NCI-H446 (cell line): ENCODE data around the gene SLC13A2.

Experiments used
- DNase-seq, 2 experiments: peaks; one replicate each; lab custom pipeline; 2025; lab: John Stamatoyannopoulos, UW

The SLC13A2 gene

DNA sequence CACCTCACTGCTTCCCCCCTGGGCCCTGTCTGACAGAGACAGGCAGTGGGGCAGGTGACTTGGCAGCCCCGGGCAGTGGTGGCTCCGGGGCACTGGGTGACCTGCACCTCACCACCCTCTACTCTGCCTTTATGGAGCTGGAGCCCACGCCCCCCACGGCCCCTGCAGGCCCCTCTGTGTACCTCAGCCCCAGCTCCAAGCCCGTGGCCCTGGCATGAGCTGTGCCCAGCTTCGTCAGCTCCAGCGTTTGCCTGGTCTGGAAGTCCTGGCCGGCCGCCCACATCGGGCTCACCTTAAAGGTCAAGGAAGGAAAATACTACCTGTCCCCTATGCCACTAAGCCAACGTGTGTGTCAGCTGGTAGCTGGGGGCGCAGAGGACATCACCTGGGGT lies 63.8 kb downstream of the SLC13A2 start:
- DNase-seq, result no peak

DNA sequence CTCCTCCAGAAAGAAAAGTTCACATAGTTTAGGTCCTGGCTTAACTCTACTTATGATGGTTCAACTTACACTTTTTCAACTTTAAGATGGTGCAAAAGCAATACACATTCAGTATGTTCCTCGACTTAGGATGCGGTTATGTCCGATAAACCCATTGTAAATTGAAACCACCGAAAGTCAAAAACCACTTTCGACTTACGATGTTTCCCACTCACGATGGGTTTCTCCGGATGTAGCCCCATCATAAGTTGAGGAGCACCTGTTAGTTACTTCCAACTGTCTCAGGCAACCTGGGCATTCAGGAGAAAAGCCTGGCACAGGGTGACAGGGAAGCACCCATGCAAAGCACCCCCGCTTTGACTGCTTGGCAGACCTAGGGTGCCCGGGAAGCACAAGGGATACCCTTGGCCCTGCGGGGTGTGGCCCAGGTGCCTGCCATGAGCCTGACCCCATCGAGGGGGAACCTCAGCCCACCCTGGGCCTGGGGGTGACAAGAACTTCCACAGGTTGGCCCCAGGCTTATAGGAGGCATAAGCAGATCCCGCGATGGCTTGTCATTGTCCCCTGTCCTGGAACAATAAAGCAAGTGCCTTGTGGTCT lies 65.0 kb downstream of the SLC13A2 start:
- no peak for DNase-seq

DNA sequence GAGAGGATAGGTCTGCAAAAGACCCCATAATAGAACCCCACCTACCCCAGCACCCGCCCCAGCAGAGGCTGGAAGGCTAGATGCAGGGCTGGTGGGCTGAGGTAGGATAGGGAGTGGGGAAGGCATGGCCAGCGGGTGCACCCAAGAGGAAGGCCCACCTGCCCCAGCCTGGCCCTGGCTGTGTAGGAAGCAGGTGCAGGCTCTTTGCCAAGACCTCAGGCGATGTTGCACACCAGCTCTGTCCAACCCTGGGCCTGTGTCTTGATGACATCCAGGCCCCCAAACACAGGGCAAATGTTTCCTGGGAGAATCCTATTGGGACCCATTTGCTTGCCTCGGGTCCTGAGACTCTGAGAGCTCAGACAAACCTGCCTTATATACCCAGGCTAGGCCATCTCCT lies 66.8 kb downstream of the SLC13A2 start:
- DNase-seq, result no peak

DNA sequence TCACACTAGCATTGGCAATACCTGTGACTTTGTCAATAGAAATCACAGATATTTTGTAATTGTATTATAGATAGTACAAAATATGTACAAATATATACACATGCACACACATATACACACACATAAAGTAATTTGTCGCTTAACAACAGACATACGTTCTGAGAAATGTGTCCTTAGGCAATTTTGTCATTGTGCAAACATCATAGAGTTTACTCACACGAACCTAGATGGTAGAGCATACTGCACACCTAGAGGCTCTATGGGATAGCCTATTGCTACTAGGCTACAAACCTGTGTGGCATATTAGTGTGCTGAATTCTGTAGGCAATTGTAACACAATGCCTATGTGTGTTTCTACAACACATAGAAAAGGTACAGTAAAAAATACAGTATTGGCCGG lies 68.0 kb downstream of the SLC13A2 start:
- DNase-seq, result no peak

DNA sequence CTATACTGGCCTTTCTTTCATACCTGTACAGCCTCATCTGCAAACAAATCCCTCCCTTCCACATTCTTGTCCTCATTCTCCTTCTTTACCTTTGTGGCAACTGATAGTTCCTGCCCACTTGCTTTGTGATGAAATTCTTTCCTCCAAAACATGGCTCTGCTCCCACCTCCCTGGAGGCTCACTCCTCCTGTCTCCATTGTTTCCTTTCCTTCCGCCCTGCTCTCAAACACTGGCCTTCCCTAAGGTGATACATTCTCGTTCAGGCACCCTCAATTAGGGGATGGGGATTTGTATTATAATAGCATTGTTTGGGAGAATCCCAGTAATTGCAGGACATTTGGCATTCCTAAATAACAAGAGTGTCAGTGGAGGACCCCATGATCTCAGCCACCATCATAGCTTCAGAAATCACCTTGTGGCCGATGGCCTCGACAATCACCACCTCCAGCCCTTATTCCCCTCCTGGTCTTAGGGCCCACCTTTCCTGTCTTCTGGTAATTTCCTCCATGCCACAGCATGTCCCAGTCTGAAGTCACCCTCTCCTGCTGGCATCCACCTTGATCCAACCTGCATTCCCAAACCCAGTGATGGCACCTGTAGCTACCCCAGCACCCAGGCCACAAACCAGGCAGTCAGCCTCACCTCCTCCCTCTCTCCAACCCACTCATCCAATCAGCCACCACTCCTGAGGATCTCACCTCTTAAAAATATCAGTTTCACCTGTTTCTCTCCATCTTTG lies 71.1 kb downstream of the SLC13A2 start:
- DNase-seq, result no peak

DNA sequence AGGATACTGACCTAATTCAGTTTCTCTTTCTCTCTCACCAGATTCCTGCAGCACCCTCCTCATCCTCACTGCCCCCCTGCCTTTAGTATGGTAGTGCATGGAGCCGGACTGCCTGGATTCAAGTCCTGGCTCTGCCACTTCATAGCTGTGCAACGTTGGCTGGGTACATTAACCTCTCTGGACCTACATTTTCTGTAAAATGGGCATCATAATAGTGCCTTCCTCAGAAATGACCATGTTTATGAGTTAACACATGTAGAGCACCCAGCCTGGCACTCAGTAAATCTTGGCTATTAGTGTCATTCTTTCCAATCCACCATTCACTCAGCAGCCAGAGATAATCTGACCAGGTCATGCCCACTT lies 71.7 kb downstream of the SLC13A2 start:
- DNase-seq, result no peak

DNA sequence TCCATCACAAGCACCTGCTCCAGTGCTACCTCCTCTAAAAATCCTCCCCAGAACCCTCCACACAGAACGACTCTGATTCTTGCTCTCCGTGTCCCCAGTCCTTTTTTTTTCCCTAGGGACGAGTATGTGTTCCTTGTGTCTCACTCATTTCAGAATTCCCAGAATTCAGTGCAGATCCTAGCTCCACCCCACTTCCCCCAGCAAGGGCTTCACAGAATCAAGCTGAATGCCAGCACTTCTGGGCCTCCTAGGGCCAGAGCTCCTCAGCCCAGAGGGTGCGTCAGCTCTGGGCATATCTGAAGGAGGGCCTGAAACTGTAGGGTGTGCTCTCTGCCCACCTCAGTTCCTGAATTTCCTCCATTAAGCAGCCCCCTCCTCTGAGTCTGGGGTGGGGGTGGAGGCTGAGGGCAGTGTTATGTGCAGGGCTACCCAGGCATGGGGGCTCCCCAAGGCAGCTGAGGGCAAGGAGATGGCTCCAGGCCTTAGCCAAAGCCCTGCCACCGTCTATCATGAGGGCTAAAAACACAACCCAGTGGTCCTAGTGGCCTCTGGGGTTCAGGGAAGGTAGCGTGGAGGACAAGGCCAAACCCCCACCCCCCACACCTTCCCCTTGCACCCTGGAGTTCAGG lies 72.5 kb downstream of the SLC13A2 start:
- DNase-seq, result no peak

DNA sequence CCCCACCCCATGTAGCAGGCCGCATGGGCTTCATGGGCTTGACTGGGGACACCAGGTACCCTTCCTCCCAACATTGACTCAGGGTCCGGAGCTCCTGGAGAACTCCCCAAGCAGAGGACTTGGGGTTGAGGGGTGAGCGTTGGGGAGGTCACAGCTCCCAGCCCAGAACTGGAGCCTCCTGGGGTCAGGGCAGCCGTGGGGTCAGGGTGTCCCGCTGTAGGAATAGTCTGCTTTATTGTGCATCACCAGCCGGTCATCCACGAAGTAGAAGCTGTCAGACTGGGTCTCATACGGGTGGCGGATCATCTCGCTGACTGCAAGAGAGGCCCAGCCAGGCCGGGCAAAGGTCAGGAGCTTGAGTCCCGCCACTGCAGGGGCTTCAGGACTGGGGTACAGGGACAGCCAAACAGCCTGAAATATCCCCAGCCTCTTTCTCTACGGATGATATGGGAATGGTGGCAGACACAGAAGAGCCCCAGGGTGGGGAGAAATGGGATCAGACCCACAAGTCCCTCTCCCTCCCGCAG lies 73.7 kb downstream of the SLC13A2 start:
- DNase-seq, result no peak
